HCT116 (cell line): ENCODE measurements around the gene TCERG1L. TPM values are rescaled to one million over a fixed set of nuclear protein-coding genes. Genes with fewer than 3 reads are reported as not detected.

Experiments used
- ATAC-seq: fragments of 200-7000 bp; cut with Tn5 transposase; 2 replicates; pipeline ENCODE4 v1.9.1; 2020; ENCODE audit warnings: mild to moderate bottlenecking, moderate library complexity
- BruUV-seq: library from RNA; stranded (reverse); fragments of 400-500 nt; replicated peaks from 2 replicates; lab custom pipeline; 2021; lab: Mats Ljungman, UMichigan
- CTCF ChIA-PET: fragments of 300-600 bp; sonication (Branson Sonifier 250); formaldehyde crosslinking; loops from one replicate; lab custom pipeline; 2021; ENCODE audit warnings: antibody characterized with exemption; lab: Charles Lee
- POLR2A ChIA-PET: fragments of 300-600, 350-600 bp; sonication (Branson Sonifier 250); formaldehyde crosslinking; loops from one replicate; lab custom pipeline; 2021; ENCODE audit warnings: antibody characterized with exemption; lab: Charles Lee
- RAD21 ChIA-PET, 2 experiments: fragments of 300-600 bp; sonication (Branson Sonifier 250); formaldehyde crosslinking; loops; one replicate each; lab custom pipeline; 2023; ENCODE audit warnings: low total read pairs in 2 of 2; ENCODE audit not compliant: uncharacterized antibody in 2 of 2, unreplicated experiment in 2 of 2, low non-redundant PET in 1 of 2; lab: Charles Lee
- DNase-seq: peaks from one replicate; pipeline ENCODE4 v3.0.0-alpha.2; 2010; ENCODE audit warnings: low read depth, low spot score
- H2AFZ ChIP-seq: fragments of 200-600 bp; shearing (Covaris generic), sonication (generic); 2 replicates; pipeline ENCODE4 v1.6.1; 2017; ENCODE audit warnings: low read depth, mixed run types, mixed read lengths, antibody characterized with exemption, low read length; ENCODE audit not compliant: poor library complexity, severe bottlenecking
- H3K27ac ChIP-seq: 2 replicates; pipeline ENCODE4 v1.5.1; 2012; ENCODE audit warnings: low read depth, low read length
- H3K27me3 ChIP-seq: fragments of 200-600 bp; sonication (generic); 2 replicates; pipeline ENCODE4 v1.6.1; 2016; ENCODE audit warnings: mixed run types, low read length, mixed read lengths; ENCODE audit not compliant: insufficient read depth
- H3K36me3 ChIP-seq, 2 experiments: fragments of 200-500 bp in 1 of 2; fragments of 200-600 bp in 1 of 2; sonication (Bioruptor generic) in 1 of 2; sonication (generic) in 1 of 2; 2 replicates each; pipeline versions ENCODE4 v1.5.1 to v1.6.1; 2014 to 2016; ENCODE audit warnings: low read length in 2 of 2, inconsistent platforms in 1 of 2, mixed read lengths in 1 of 2, mixed run types in 1 of 2; ENCODE audit not compliant: insufficient read depth in 2 of 2, control insufficient read depth in 1 of 2
- H3K4me1 ChIP-seq, 2 experiments: fragments of 200-600 bp in 1 of 2; sonication (generic) in 1 of 2; 2 replicates each; pipeline versions ENCODE4 v1.5.1 to v1.6.1; 2012 to 2017; ENCODE audit warnings: low read length in 2 of 2, inconsistent platforms in 1 of 2, mild to moderate bottlenecking in 1 of 2, mixed read lengths in 1 of 2, mixed run types in 1 of 2, moderate library complexity in 1 of 2; ENCODE audit not compliant: insufficient read depth in 2 of 2, control insufficient read depth in 1 of 2
- H3K4me2 ChIP-seq: fragments of 200-600 bp; sonication (generic); 2 replicates; pipeline ENCODE4 v1.6.1; 2017; ENCODE audit warnings: mixed run types, low read length, mixed read lengths
- H3K4me3 ChIP-seq, 2 experiments: fragments of 200-600 bp in 1 of 2; sonication (generic) in 1 of 2; replicated peaks in 1 of 2; 2 replicates each; pipeline ENCODE4 v1.5.1; 2011 to 2016; ENCODE audit warnings: low read length in 2 of 2, control low read depth in 1 of 2, low read depth in 1 of 2, mild to moderate bottlenecking in 1 of 2, mixed read lengths in 1 of 2, mixed run types in 1 of 2
- H3K79me2 ChIP-seq: fragments of 200-600 bp; sonication (generic); 2 replicates; pipeline ENCODE4 v1.6.1; 2017; ENCODE audit warnings: mild to moderate bottlenecking, mixed run types, low read length, moderate library complexity, mixed read lengths; ENCODE audit not compliant: insufficient read depth
- H3K9ac ChIP-seq: fragments of 200-600 bp; sonication (generic); 2 replicates; pipeline ENCODE4 v1.6.1; 2016; ENCODE audit warnings: low read length, mixed read lengths
- H3K9me2 ChIP-seq: fragments of 200-600 bp; sonication (generic), shearing (Covaris generic); 2 replicates; pipeline ENCODE4 v1.6.1; 2017; ENCODE audit warnings: mixed run types, mild to moderate bottlenecking, moderate library complexity; ENCODE audit not compliant: insufficient read depth
- H3K9me3 ChIP-seq, 2 experiments: fragments of 200-500 bp in 1 of 2; fragments of 200-600 bp in 1 of 2; sonication (Bioruptor generic) in 1 of 2; sonication (generic) in 1 of 2; 2 replicates each; pipeline ENCODE4 v1.6.1; 2014 to 2017; ENCODE audit warnings: low read length in 2 of 2, mixed read lengths in 2 of 2, inconsistent platforms in 1 of 2, low read depth in 1 of 2, mild to moderate bottlenecking in 1 of 2, mixed run types in 1 of 2, moderate library complexity in 1 of 2; ENCODE audit not compliant: control insufficient read depth in 1 of 2, insufficient read depth in 1 of 2
- H4K20me1 ChIP-seq: fragments of 200-600 bp; sonication (generic), shearing (Covaris generic); 2 replicates; pipeline ENCODE4 v1.6.1; 2017; ENCODE audit warnings: mixed run types, mild to moderate bottlenecking, moderate library complexity; ENCODE audit not compliant: insufficient read depth
- ATF3 ChIP-seq: IDR thresholded peaks from 2 replicates; pipeline ENCODE4 v1.6.1; 2012
- CBX3 ChIP-seq: IDR thresholded peaks from 2 replicates; pipeline ENCODE4 v1.6.1; 2012; ENCODE audit warnings: low read depth
- CEBPB ChIP-seq: IDR thresholded peaks from 2 replicates; pipeline ENCODE4 v1.6.1; 2012; ENCODE audit warnings: low read depth
- EGR1 ChIP-seq: IDR thresholded peaks from 2 replicates; pipeline ENCODE4 v1.6.1; 2012; ENCODE audit warnings: low read depth
- ELF1 ChIP-seq: IDR thresholded peaks from 2 replicates; pipeline ENCODE4 v1.6.1; 2012; ENCODE audit warnings: low read depth, borderline replicate concordance
- EZH2 ChIP-seq: fragments of 200-600 bp; sonication (generic); IDR thresholded peaks from 2 replicates; pipeline ENCODE4 v1.6.1; 2017; ENCODE audit warnings: antibody characterized with exemption, mixed run types
- EZH2phosphoT487 ChIP-seq: fragments of 200-600 bp; IDR thresholded peaks from 2 replicates; pipeline ENCODE4 v1.6.1; 2018; ENCODE audit warnings: antibody characterized with exemption, borderline replicate concordance
- JUND ChIP-seq: IDR thresholded peaks from 2 replicates; pipeline ENCODE4 v1.6.1; 2012
- POLR2A ChIP-seq: IDR thresholded peaks from 2 replicates; pipeline ENCODE4 v1.7.0; 2011; ENCODE audit warnings: borderline replicate concordance; ENCODE audit not compliant: insufficient read depth, insufficient read length; ENCODE audit errors: extremely low read depth
- POLR2AphosphoS5 ChIP-seq: IDR thresholded peaks from 2 replicates; pipeline ENCODE4 v1.6.1; 2011; ENCODE audit warnings: mild to moderate bottlenecking, low read depth, low read length, moderate library complexity
- RAD21 ChIP-seq: IDR thresholded peaks from 2 replicates; pipeline ENCODE4 v1.6.1; 2012; ENCODE audit warnings: low read depth, mild to moderate bottlenecking
- SIN3A ChIP-seq: IDR thresholded peaks from 2 replicates; pipeline ENCODE4 v1.6.1; 2012; ENCODE audit warnings: low read depth
- SRF ChIP-seq: IDR thresholded peaks from 2 replicates; pipeline ENCODE4 v1.6.1; 2012; ENCODE audit warnings: low read depth
- TCF7L2 ChIP-seq: IDR thresholded peaks from 2 replicates; pipeline ENCODE4 v1.7.0; 2011; ENCODE audit warnings: borderline replicate concordance, inconsistent platforms; ENCODE audit not compliant: insufficient read depth, insufficient read length; ENCODE audit errors: extremely low read depth
- YY1 ChIP-seq: IDR thresholded peaks from 2 replicates; pipeline ENCODE4 v1.6.1; 2011; ENCODE audit warnings: low read length, low read depth, moderate library complexity, mild to moderate bottlenecking; ENCODE audit not compliant: insufficient replicate concordance; ENCODE audit errors: extremely low read depth
- ZFX ChIP-seq: fragments of 450-650 bp; IDR thresholded peaks from 2 replicates; pipeline ENCODE4 v1.6.1; 2017
- ZNF274 ChIP-seq: fragments of 200-500 bp; sonication (Bioruptor generic); IDR thresholded peaks from 2 replicates; pipeline ENCODE4 v1.6.1; 2014; ENCODE audit warnings: mild to moderate bottlenecking, low read depth, low read length, inconsistent platforms
- intact Hi-C: fragments of 100-400 bp; cut with micrococcal nuclease; formaldehyde crosslinking; loops from 2 replicates; pipeline ENCODE4 v1.10.0; 2022
- total RNA-seq: library from RNA; stranded (reverse); gene quantifications from one replicate; pipeline ENCODE4 v1.2.1, GENCODE V29; 2021; ENCODE audit not compliant: unreplicated experiment
- TF ChIP-seq, protein P1 (sequence below): IDR thresholded peaks from 2 replicates; pipeline ENCODE4 v1.6.1; 2012

Gene TCERG1L
- total RNA-seq, 1 experiment from 2014 or later: not detected

DNA sequence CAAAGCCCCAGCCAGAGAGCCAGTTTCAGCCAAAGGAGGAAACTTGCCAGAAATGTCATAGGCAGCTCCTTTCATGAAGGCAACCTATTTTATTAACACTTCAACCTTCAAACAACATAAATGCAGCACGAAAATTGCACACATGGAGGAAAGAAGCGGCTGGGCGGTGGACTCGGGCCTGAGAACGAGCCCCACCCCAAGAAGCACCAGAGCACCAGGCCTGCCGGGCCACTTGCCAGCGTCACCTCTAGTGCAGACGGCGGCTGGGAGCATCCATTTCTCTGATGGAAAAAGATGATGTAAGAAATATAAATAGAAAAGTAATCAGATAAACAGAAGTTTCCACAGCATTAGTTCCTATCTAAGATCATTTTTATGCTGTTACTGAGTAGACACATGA lies 100.0 kb downstream of the TCERG1L start:
- Histone ChIP-seq H3K9ac (no peak overlapping the region), H3K27me3 (no peaks in the 10 kb centered on the region), H3K27ac (no peak overlapping the region), H3K4me3 (no peak overlapping the region), H3K9me2 (no peaks in the 10 kb centered on the region), H2AFZ (no peak overlapping the region), H3K4me2 (no peak overlapping the region), H3K36me3 (no peaks in the 10 kb centered on the region), H3K4me1 (no peaks in the 10 kb centered on the region), H3K9me3 (no peaks in the 10 kb centered on the region), H3K79me2 (no peaks in the 10 kb centered on the region), H4K20me1 (no peaks in the 10 kb centered on the region)
- no peak for DNase-seq
- POLR2A ChIA-PET: no interaction called here
- BruUV-seq: no TSS peak
- intact Hi-C loops: no loop called here
- ATAC-seq: no peak
- TF ChIP-seq EZH2: no peak
- TF ChIP-seq SRF: no peak
- no peak for TF ChIP-seq EGR1
- TF ChIP-seq YY1: no peak
- TF ChIP-seq ZFX: no peak
- TF ChIP-seq JUND: no peak
- TF ChIP-seq CEBPB: no peak
- RAD21 ChIA-PET: no interaction called here
- CTCF ChIA-PET: no interaction called here

DNA sequence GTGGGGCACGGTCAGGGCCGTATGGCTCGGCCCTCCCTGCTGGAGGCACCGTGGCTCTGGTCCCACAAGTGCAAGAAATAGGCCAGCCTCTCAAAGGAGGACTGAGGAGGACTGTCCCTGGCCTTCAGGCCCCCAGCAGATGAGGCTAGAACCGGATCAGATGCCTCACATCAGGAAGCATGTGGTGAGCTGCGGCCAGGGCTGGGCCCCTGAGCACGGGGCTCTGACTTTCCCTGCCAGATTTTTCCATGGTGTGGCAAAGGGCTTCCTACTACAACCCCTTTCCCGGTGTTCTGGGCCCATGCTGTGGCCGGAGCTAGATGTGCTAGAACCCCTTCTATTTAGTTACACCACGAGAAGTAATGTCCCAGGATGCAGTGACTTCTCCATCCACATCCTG lies 100.4 kb downstream of the TCERG1L start:
- intact Hi-C loops: no loop called here
- ATAC-seq (no peak), DNase-seq (no peak)
- ChIA-PET POLR2A (no interaction called here), RAD21 (no interaction called here), CTCF (no interaction called here)
- BruUV-seq: no TSS peak
- H3K4me3 ChIP-seq: no peak overlapping the region
- TF ChIP-seq RAD21 (no peak), POLR2AphosphoS5 (no peak), EZH2phosphoT487 (no peak), POLR2A (no peak), ATF3 (no peak), CEBPB (no peak), ZNF274 (no peak), TCF7L2 (no peak), CBX3 (no peak), ELF1 (no peak), SIN3A (no peak), SRF (no peak), EZH2 (no peak)
- TF ChIP-seq, protein P1, sequence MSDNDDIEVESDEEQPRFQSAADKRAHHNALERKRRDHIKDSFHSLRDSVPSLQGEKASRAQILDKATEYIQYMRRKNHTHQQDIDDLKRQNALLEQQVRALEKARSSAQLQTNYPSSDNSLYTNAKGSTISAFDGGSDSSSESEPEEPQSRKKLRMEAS: no peak
- no peaks in the 10 kb centered on the region for H3K79me2 ChIP-seq
- H3K9me2 ChIP-seq: no peaks in the 10 kb centered on the region
- no peak overlapping the region for H3K9ac ChIP-seq
- H2AFZ ChIP-seq: no peak overlapping the region
- H3K27ac ChIP-seq: no peak overlapping the region
- no peaks in the 10 kb centered on the region for H3K36me3 ChIP-seq
- no peaks in the 10 kb centered on the region for H3K9me3 ChIP-seq
- H3K27me3 ChIP-seq: no peaks in the 10 kb centered on the region
- no peaks in the 10 kb centered on the region for H3K4me1 ChIP-seq
- H4K20me1 ChIP-seq: no peaks in the 10 kb centered on the region
- no peak overlapping the region for H3K4me2 ChIP-seq
